MM.1S (cell line): Measurements from ENCODE around the gene ZBTB7C.

ENCODE experiments used
- EZH2 ChIP-seq: fragments of 300-600 bp; sonication (generic); optimal IDR thresholded peaks from 2 replicates; pipeline ENCODE3; 2017; ENCODE audit warnings: low read depth, mild to moderate bottlenecking, antibody characterized with exemption, low read length, mixed read lengths
- EZH2phosphoT487 ChIP-seq: fragments of 300-600 bp; sonication (generic); IDR thresholded peaks from 2 replicates; pipeline ENCODE4 v1.6.1; 2018; ENCODE audit warnings: antibody characterized with exemption, low read length
- TF ChIP-seq, protein P1 (sequence below): fragments of 300-600 bp; sonication (generic); IDR thresholded peaks from 2 replicates; pipeline ENCODE4 v1.5.1; 2016; ENCODE audit warnings: antibody characterized with exemption, low read length, mixed read lengths

- TF ChIP-seq, protein P1, sequence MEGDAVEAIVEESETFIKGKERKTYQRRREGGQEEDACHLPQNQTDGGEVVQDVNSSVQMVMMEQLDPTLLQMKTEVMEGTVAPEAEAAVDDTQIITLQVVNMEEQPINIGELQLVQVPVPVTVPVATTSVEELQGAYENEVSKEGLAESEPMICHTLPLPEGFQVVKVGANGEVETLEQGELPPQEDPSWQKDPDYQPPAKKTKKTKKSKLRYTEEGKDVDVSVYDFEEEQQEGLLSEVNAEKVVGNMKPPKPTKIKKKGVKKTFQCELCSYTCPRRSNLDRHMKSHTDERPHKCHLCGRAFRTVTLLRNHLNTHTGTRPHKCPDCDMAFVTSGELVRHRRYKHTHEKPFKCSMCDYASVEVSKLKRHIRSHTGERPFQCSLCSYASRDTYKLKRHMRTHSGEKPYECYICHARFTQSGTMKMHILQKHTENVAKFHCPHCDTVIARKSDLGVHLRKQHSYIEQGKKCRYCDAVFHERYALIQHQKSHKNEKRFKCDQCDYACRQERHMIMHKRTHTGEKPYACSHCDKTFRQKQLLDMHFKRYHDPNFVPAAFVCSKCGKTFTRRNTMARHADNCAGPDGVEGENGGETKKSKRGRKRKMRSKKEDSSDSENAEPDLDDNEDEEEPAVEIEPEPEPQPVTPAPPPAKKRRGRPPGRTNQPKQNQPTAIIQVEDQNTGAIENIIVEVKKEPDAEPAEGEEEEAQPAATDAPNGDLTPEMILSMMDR: no peak
- no peak for TF ChIP-seq EZH2
- no peak for TF ChIP-seq EZH2phosphoT487
Measured at GRCh38 chr18:48100165-48100575, 309.0 kb downstream of the ZBTB7C start.
